SH-SY5Y (cell line): ENCODE results near the gene GABRB3.

Experiments
- GATA2 ChIP-seq: IDR thresholded peaks from 2 replicates; pipeline ENCODE4 v1.6.1; 2011; ENCODE audit warnings: mild to moderate bottlenecking, low read depth, low read length
- GATA3 ChIP-seq: IDR thresholded peaks from 2 replicates; pipeline ENCODE4 v1.6.1; 2011; ENCODE audit warnings: low read depth, mild to moderate bottlenecking, low read length, moderate library complexity

GRCh38 chr15:26661748-26662147, 111.1 kb downstream of the GABRB3 start:
- no peak for TF ChIP-seq GATA3
- no peak; the same call in 1 of the 2 replicates for TF ChIP-seq GATA2
